Measurements from ENCODE around the gene CHMP4A. TPM values are rescaled to one million over a fixed set of nuclear protein-coding genes. Genes with fewer than 3 reads are reported as not detected.

The CHMP4A gene
- total RNA-seq, 1 experiment from 2014 or later: 31.2 TPM

GRCh38 chr14:24253936-24254335 is 40.6 kb upstream of the CHMP4A start:
- no peak for TF ChIP-seq EZH2 (IDR thresholded peaks at IDR 0.05; ENCODE audit: low read depth)
- no peak for TF ChIP-seq CTCF (conservative IDR thresholded peaks at IDR 0.05)
- CTCF ChIA-PET: no interaction called here
- Histone ChIP-seq H3K4me3 (no peak overlapping the region), H3K36me3 (ENCODE audit: low read depth) (no peaks in the 10 kb centered on the region), H3K79me2 (ENCODE audit: low read depth) (no peaks in the 10 kb centered on the region), H3K9me2 (ENCODE audit: insufficient read depth) (no peaks in the 10 kb centered on the region), H3K9me3 (ENCODE audit: insufficient read depth, low read depth) (no peaks in the 10 kb centered on the region), H3K4me2 (no peak overlapping the region), H3K27me3 (ENCODE audit: insufficient read depth, low read depth) (no peaks in the 10 kb centered on the region), H3K27ac (no peak overlapping the region), H3K4me1 (replicated peaks; ENCODE audit: insufficient read depth) (no peaks in the 10 kb centered on the region), H3F3A (ENCODE audit: insufficient read depth, low read depth) (no peaks in the 10 kb centered on the region), H4K20me1 (ENCODE audit: insufficient read depth) (no peaks in the 10 kb centered on the region), H2AFZ (no peak overlapping the region)
- POLR2A ChIA-PET (ENCODE audit: unreplicated experiment): no interaction called here
- no peak for DNase-seq
- intact Hi-C loops (cut with micrococcal nuclease; ENCODE audit: unreplicated experiment): no loop called here
- BruUV-seq (replicated peaks): no TSS peak

- no peaks in the 10 kb centered on the region for H3K79me2 ChIP-seq (ENCODE audit: low read depth)
- intact Hi-C loops (cut with micrococcal nuclease; ENCODE audit: unreplicated experiment): no loop called here
- no peak for DNase-seq
- ChIA-PET CTCF (no interaction called here), POLR2A (ENCODE audit: unreplicated experiment) (no interaction called here)
- TF ChIP-seq EZH2 (IDR thresholded peaks at IDR 0.05; ENCODE audit: low read depth) (no peak), CTCF (conservative IDR thresholded peaks at IDR 0.05) (no peak)
- H3K4me1 ChIP-seq (replicated peaks; ENCODE audit: insufficient read depth): no peaks in the 10 kb centered on the region
- H3K9me3 ChIP-seq (ENCODE audit: insufficient read depth, low read depth): no peaks in the 10 kb centered on the region
- H4K20me1 ChIP-seq (ENCODE audit: insufficient read depth): no peaks in the 10 kb centered on the region
- no peaks in the 10 kb centered on the region for H3F3A ChIP-seq (ENCODE audit: insufficient read depth, low read depth)
- no peak overlapping the region for H3K4me3 ChIP-seq
- H3K9me2 ChIP-seq (ENCODE audit: insufficient read depth): no peaks in the 10 kb centered on the region
- no peak overlapping the region for H2AFZ ChIP-seq
- no peak overlapping the region for H3K27ac ChIP-seq
- H3K27me3 ChIP-seq (ENCODE audit: insufficient read depth, low read depth): no peaks in the 10 kb centered on the region
- no TSS peak for BruUV-seq (replicated peaks)
- no peaks in the 10 kb centered on the region for H3K36me3 ChIP-seq (ENCODE audit: low read depth)
- no peak overlapping the region for H3K4me2 ChIP-seq
Observed at GRCh38 chr14:24252289-24253124, 39.2 kb upstream of the CHMP4A start.

DNA sequence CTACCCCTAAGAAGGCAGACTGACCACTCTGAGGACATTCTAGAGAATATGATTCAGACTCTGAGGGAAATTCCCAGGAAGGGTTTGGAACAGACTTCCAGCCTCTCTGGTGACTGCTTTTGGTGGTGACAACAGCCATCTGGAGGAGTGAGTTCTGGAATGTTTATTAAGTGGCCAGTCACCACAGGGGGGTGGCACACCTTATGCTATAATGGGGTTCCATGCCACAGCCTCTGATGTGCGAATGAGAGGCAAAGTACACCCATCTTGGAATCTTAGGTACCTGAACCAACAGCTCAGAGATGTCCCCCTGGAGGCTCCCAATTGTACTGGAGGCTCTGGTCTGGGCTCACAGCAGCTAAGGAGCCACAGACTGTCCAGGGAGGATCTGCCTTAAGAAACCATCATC is 38.6 kb upstream of the CHMP4A start:
- no peaks in the 10 kb centered on the region for H3K9me2 ChIP-seq (ENCODE audit: insufficient read depth)
- ChIA-PET CTCF (interaction anchor here (0.6 kb wide), 1 partner anchor 160 kb away, joined by 4 read pairs; no protein-coding TSS in a partner anchor), POLR2A (ENCODE audit: unreplicated experiment) (no interaction called here)
- no peak overlapping the region for H3K4me3 ChIP-seq
- no TSS peak for BruUV-seq (replicated peaks)
- no peak overlapping the region for H3K27ac ChIP-seq
- no peak for TF ChIP-seq CTCF (conservative IDR thresholded peaks at IDR 0.05)
- no peak for TF ChIP-seq EZH2 (IDR thresholded peaks at IDR 0.05; ENCODE audit: low read depth)
- H3K27me3 ChIP-seq (ENCODE audit: insufficient read depth, low read depth): no peaks in the 10 kb centered on the region
- H3K4me1 ChIP-seq (replicated peaks; ENCODE audit: insufficient read depth): no peaks in the 10 kb centered on the region
- H3F3A ChIP-seq (ENCODE audit: insufficient read depth, low read depth): no peaks in the 10 kb centered on the region
- no peaks in the 10 kb centered on the region for H4K20me1 ChIP-seq (ENCODE audit: insufficient read depth)
- H3K79me2 ChIP-seq (ENCODE audit: low read depth): no peaks in the 10 kb centered on the region
- no peak overlapping the region for H2AFZ ChIP-seq
- no peaks in the 10 kb centered on the region for H3K9me3 ChIP-seq (ENCODE audit: insufficient read depth, low read depth)
- DNase-seq: peak; percentile 9 to 37
- no peak overlapping the region for H3K4me2 ChIP-seq
- no peaks in the 10 kb centered on the region for H3K36me3 ChIP-seq (ENCODE audit: low read depth)
- intact Hi-C loops (cut with micrococcal nuclease; ENCODE audit: unreplicated experiment): no loop called here
